Measurements from ENCODE around the gene CYP4F2.
"Not testable (repeated sequence)": the region's sequence is repeated elsewhere in the genome, so short reads cannot be mapped to it uniquely, and the experiment has no call there.

The CYP4F2 gene

GRCh38 chr19:15900504-15900903, 2.6 kb upstream of the CYP4F2 start:
- DNase-seq (ENCODE audit: low read depth) = no peak
- TF ChIP-seq CTCF (IDR thresholded peaks at IDR 0.05; ENCODE audit: insufficient read depth, low read depth, low read length, missing control alignments) = no peak
- H3K4me3 ChIP-seq (ENCODE audit: low read length) = no peak overlapping the region

GRCh38 chr19:15900032-15900431, 2.2 kb upstream of the CYP4F2 start:
- H3K4me3 ChIP-seq (ENCODE audit: low read length); DNase-seq (ENCODE audit: low read depth): not testable (repeated sequence)

DNA sequence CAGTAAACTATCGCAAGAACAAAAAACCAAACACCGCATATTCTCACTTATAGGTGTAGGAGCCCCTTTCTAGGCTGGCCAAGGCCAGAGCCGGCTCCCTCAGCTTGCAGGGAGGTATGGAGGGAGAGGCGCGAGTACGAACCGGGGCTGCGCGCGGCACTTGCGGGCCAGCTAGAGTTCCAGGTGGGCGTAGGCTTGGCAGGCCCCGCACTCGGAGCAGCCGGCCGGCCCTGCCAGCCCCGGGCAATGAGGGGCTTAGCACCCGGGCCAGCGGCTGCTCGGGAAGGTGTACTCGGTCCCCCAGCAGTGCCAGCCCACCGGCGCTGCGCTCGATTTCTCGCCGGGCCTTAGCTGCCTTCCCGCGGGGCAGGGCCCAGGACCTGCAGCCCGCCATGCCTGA, 1.7 kb upstream of the CYP4F2 start:
- not testable (repeated sequence) for DNase-seq (ENCODE audit: low read depth); H3K4me3 ChIP-seq (ENCODE audit: low read length)

DNA sequence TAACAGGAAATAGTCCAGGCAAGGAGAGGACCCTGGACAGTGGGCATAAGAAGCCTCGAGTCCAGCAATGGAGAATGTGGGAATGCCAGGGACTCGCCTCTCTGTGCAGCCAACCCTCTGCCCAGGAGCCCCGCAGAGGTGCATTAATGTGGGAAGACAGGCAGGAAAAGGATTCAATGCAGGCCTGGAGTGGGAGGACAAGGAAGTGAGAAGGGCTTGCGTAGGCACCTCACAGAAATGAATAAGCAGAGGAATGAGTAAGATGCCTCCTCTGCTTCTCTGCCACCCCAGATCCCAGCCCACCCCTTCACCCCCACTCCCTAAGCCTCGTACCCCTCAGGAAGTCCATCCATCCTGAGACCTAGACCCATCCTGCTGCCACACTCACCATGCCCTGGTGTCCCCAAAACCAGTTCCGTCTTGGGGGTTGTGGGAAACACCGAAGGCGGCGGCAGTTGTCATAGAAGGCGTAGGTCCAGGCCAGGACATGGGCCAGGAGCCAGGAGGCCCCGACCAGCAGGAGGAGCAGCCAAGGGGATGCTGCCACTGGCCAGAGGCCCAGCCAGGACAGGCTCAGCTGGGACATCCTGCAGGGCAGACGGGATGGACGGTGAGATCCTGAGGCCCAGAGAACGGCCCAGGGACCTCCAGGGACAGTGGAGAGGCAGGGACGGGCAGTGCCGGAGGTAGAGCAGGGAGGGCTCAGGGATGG, 692 bp downstream of the CYP4F2 start:
- H3K4me3 ChIP-seq (ENCODE audit: low read length) = no peak overlapping the region
- DNase-seq (ENCODE audit: low read depth) = no peak
- TF ChIP-seq CTCF (IDR thresholded peaks at IDR 0.05; ENCODE audit: insufficient read depth, low read depth, low read length, missing control alignments) = no peak

DNA sequence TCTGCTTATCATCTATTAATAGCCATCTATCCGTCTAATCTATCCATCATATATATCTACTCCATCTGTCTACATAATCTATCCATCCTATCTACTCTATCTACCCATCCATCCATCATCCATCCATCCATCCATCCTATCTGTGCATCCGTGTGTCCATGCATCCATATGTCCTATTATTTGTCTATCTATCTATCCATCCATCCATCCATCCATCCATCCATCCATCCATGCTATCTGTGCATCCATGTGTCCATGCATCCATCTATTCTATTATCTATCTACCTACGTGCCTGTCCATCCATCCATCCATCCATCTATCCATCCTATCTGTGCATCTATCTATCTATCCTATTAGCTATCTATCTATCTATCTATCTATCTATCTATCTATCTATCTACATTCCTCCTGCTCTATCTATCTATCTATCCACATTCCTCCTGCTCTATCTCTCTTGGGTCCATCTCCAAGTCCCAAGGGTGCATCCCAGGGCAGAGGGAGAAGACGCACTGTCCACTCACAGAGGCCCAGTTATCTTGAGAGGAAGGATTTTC, 1.9 kb downstream of the CYP4F2 start:
- DNase-seq (ENCODE audit: low read depth) = no peak
- TF ChIP-seq CTCF (IDR thresholded peaks at IDR 0.05; ENCODE audit: insufficient read depth, low read depth, low read length, missing control alignments) = no peak
- no peak overlapping the region for H3K4me3 ChIP-seq (ENCODE audit: low read length)

DNA sequence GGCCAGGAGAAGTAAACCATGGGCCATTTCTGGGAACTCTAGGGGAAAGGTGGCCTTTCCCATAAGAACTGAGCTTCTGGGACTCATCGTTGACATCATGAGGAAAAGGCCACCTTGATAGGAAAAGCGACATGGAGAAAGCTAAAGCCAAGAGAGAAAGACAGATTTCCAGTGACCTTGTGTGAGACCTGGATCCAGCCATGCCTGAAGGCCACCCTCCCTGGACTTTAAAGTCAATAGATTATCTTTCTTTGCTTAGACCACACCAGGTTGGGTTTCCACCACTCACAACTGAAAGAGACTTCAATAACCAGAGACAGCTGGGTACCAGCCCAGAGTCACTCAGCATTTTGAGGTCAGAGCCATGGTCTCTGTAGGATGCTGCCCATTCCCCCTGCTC, 3.5 kb downstream of the CYP4F2 start:
- no peak for TF ChIP-seq CTCF (IDR thresholded peaks at IDR 0.05; ENCODE audit: insufficient read depth, low read depth, low read length, missing control alignments)
- H3K4me3 ChIP-seq (ENCODE audit: low read length) = no peak overlapping the region
- DNase-seq (ENCODE audit: low read depth) = no peak

DNA sequence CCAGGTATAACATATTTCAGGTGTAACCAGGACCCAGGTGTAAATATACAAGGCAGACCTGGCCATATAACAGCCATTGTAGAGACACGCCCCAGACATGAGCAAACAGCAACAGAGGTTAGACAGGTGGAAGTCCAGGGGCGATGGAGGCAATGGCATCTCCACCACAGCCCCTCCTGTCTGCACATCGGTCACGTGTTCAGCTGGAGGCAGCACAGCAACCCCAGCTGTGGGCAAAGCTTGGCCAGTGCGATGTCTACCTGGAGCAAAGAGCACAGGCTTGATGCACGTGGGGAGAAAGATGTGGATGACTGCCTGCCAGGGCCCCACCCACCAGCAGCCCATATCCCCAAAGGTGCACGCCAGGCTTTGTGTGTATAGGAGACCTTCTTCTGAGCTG, 4.4 kb downstream of the CYP4F2 start:
- no peak overlapping the region for H3K4me3 ChIP-seq (ENCODE audit: low read length)
- no peak for TF ChIP-seq CTCF (IDR thresholded peaks at IDR 0.05; ENCODE audit: insufficient read depth, low read depth, low read length, missing control alignments)
- DNase-seq (ENCODE audit: low read depth) = no peak

GRCh38 chr19:15892012-15892411, 5.9 kb downstream of the CYP4F2 start:
- H3K4me3 ChIP-seq (ENCODE audit: low read length) = no peak overlapping the region
- DNase-seq (ENCODE audit: low read depth) = no peak
- no peak for TF ChIP-seq CTCF (IDR thresholded peaks at IDR 0.05; ENCODE audit: insufficient read depth, low read depth, low read length, missing control alignments)

Data from epithelial cell of esophagus (primary cell).